ENCODE results near the gene NPLOC4. TPM values are rescaled to one million over a fixed set of nuclear protein-coding genes. Genes with fewer than 3 reads are reported as not detected.
A peak's percentile ranks its signal among the peaks of the same experiment; 100 is the strongest.

NPLOC4 gene
- total RNA-seq, 2 experiments from 2014 or later, result 84.6 to 89.0 TPM

DNA sequence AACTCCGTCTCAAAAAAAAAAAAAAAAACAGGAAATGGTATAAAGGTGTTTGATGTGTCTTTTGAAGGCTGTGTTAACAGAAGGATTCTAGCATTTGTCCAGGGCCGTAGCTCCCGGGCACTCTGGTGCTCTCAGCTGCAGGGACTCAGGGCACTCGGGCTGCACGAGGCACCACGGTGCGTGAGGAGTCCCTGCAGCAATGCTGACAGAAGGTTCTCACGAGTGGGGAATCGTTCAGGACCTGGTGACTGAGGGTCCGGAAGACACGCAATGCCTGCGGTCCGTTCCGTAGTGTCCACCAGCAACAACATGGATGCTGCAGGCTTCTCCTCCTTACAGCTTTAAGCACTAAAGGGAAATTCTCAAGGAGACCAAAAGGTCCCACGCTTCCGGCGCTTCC, 72.1 kb downstream of the NPLOC4 start:
- ChIA-PET CTCF (no interaction called here), POLR2A (no interaction called here)
- DNase-seq, result no peak
- Mint-ChIP-seq H3K27ac (no peak overlapping the region), H3K27me3 (no peaks in the 10 kb centered on the region), H3K4me1 (no peaks in the 10 kb centered on the region), H3K36me3 (ENCODE audit: low read depth) (peaks cover 53% of the 10 kb centered on the region), H3K4me3 (no peak overlapping the region), H3K9me3 (no peaks in the 10 kb centered on the region)

- CTCF ChIA-PET, result no interaction called here
- no peak for DNase-seq
- Mint-ChIP-seq H3K36me3 (ENCODE audit: low read depth) (peaks cover 49% of the 10 kb centered on the region), H3K4me1 (no peaks in the 10 kb centered on the region), H3K27me3 (no peaks in the 10 kb centered on the region), H3K4me3 (no peak overlapping the region), H3K27ac (no peak overlapping the region), H3K9me3 (no peaks in the 10 kb centered on the region)
- POLR2A ChIA-PET, result no interaction called here
Observed at GRCh38 chr17:81563861-81564586, 72.9 kb downstream of the NPLOC4 start.

DNA sequence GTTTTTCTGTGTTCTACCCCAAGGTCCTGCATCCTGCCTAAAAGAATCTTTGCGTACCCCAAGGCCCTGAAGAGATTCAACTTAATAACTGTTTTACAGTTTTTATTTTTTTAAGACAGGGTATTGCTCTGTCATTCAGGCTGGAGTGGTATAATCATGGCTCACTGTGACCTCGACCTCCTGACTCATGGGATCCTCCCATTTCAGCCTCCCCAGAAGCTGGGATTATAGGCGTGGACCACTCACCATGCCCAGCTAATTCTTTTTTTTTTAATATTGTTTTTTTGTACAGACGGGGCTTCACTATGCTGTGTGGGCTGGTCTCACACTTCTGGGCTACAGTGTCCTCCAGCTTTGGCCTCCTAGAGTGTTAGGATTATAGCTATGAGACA, 75.4 kb downstream of the NPLOC4 start:
- Mint-ChIP-seq H3K27me3 (no peaks in the 10 kb centered on the region), H3K4me3 (no peak overlapping the region), H3K4me1 (no peaks in the 10 kb centered on the region), H3K27ac (no peak overlapping the region), H3K36me3 (ENCODE audit: low read depth) (peaks cover 46% of the 10 kb centered on the region), H3K9me3 (no peaks in the 10 kb centered on the region)
- no peak for DNase-seq
- ChIA-PET POLR2A (interaction anchor here (0.8 to 0.9 kb wide), 2 partner anchors 9 to 42 kb away, joined by 3 to 7 read pairs; partner anchors contain the start of gene FAAP100), CTCF (interaction anchor here (1.2 to 2.3 kb wide), 2 partner anchors 10 to 40 kb away, joined by 3 to 7 read pairs; partner anchors contain the start of gene FAAP100)

GRCh38 chr17:81558941-81559806, 77.7 kb downstream of the NPLOC4 start:
- no peak for DNase-seq
- Mint-ChIP-seq H3K9me3 (no peaks in the 10 kb centered on the region), H3K4me3 (no peak overlapping the region), H3K36me3 (ENCODE audit: low read depth) (peaks cover 26% of the 10 kb centered on the region), H3K27me3 (no peaks in the 10 kb centered on the region), H3K27ac (no peak overlapping the region), H3K4me1 (peaks cover 4% of the 10 kb centered on the region)
- POLR2A ChIA-PET, result no interaction called here
- CTCF ChIA-PET, result no interaction called here

- H3K27me3 Mint-ChIP-seq, result no peaks in the 10 kb centered on the region
- no peak overlapping the region for H3K27ac Mint-ChIP-seq
- POLR2A ChIA-PET, result no interaction called here
- no peak overlapping the region for H3K4me3 Mint-ChIP-seq
- H3K36me3 Mint-ChIP-seq (ENCODE audit: low read depth), result peaks cover 26% of the 10 kb centered on the region
- DNase-seq, result no peak
- H3K4me1 Mint-ChIP-seq, result peaks cover 14% of the 10 kb centered on the region
- CTCF ChIA-PET, result interaction anchor here (1.1 kb wide), 1 partner anchor 12 kb away, joined by 3 read pairs; no protein-coding TSS in a partner anchor
- H3K9me3 Mint-ChIP-seq, result no peaks in the 10 kb centered on the region
Observed at GRCh38 chr17:81558115-81558468, 78.8 kb downstream of the NPLOC4 start.

GRCh38 chr17:81557276-81558114, 79.4 kb downstream of the NPLOC4 start:
- Mint-ChIP-seq H3K9me3 (no peaks in the 10 kb centered on the region), H3K27ac (peak overlapping the region; percentile 4), H3K36me3 (ENCODE audit: low read depth) (peaks cover 23% of the 10 kb centered on the region), H3K4me1 (peaks cover 17% of the 10 kb centered on the region), H3K27me3 (no peaks in the 10 kb centered on the region), H3K4me3 (no peak overlapping the region)
- CTCF ChIA-PET, result interaction anchor here (1.1 to 1.2 kb wide), 2 partner anchors 11 to 44 kb away, joined by 3 read pairs; no protein-coding TSS in a partner anchor
- DNase-seq, result no peak
- POLR2A ChIA-PET, result interaction anchor here (0.6 kb wide), 1 partner anchor 74 kb away, joined by 3 read pairs; no protein-coding TSS in a partner anchor

DNA sequence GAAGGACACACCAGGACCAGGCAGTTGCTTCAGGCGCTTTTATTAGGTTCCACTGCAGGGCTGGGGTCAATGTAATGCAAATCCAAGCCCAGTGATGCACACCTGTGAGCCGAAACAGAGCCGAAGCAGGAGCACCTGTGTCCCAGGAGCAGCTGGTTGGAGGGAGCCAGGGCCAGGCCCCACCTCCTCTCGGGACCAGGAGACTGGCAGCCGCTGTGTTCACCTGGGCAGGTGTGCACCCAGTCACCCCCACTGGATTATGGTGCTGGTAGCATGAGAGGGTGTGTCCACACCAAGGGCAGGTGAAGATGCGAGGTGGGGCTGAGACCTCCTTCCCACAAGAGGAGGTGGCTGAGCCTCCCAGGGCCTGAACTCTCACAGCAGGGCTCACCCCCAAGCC, 80.0 kb downstream of the NPLOC4 start:
- Mint-ChIP-seq H3K4me1 (peaks cover 17% of the 10 kb centered on the region), H3K36me3 (ENCODE audit: low read depth) (peaks cover 21% of the 10 kb centered on the region), H3K9me3 (no peaks in the 10 kb centered on the region), H3K27ac (peak overlapping the region; percentile 4), H3K4me3 (no peak overlapping the region), H3K27me3 (no peaks in the 10 kb centered on the region)
- CTCF ChIA-PET, result interaction anchor here (1.1 to 1.2 kb wide), 2 partner anchors 11 to 44 kb away, joined by 3 read pairs; no protein-coding TSS in a partner anchor
- DNase-seq, result no peak
- POLR2A ChIA-PET, result no interaction called here

DNA sequence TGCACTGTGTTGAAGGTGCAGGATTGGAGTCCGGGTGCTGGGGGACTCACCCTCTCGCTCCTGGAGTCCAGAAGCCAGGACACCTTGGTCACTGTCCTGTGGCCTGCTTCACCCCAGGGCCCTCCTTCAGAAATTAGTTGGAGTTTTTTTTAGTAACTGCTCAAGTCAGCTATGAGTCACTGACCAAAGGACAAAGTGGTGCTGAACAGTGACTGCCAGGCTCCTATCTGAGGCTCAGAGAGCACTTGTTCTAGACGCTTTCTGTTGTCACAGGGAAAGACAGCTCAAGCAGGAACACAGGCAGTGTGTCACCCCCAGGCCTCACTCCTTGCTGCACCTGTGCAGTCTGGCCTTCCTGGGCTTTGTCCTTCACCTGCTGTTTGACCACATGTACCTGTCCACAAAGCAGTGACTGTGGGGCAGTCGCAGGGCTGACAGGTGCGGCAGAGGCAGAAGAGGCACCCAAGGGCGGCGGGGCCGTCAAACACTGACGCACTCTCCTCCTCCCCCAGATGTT, 80.7 kb downstream of the NPLOC4 start:
- no peak overlapping the region for H3K27ac Mint-ChIP-seq
- no peak for DNase-seq
- CTCF ChIA-PET, result no interaction called here
- POLR2A ChIA-PET, result no interaction called here
- peaks cover 18% of the 10 kb centered on the region for H3K36me3 Mint-ChIP-seq (ENCODE audit: low read depth)
- no peaks in the 10 kb centered on the region for H3K27me3 Mint-ChIP-seq
- H3K4me1 Mint-ChIP-seq, result peaks cover 20% of the 10 kb centered on the region
- H3K9me3 Mint-ChIP-seq, result no peaks in the 10 kb centered on the region
- H3K4me3 Mint-ChIP-seq, result no peak overlapping the region

- DNase-seq, result no peak
- Mint-ChIP-seq H3K27me3 (no peaks in the 10 kb centered on the region), H3K36me3 (ENCODE audit: low read depth) (peaks cover 22% of the 10 kb centered on the region), H3K27ac (peak overlapping the region; percentile 89), H3K4me1 (peaks cover 35% of the 10 kb centered on the region), H3K4me3 (peak overlapping the region; percentile 83), H3K9me3 (no peaks in the 10 kb centered on the region)
- ChIA-PET CTCF (no interaction called here), POLR2A (interaction anchor here (2.3 kb wide), 1 partner anchor 43 kb away, joined by 24 read pairs; the partner anchor contains the start of gene ACTG1)
Observed at GRCh38 chr17:81553616-81554181, 83.2 kb downstream of the NPLOC4 start.

GRCh38 chr17:81553018-81553615, 83.8 kb downstream of the NPLOC4 start:
- Mint-ChIP-seq H3K27me3 (no peaks in the 10 kb centered on the region), H3K36me3 (ENCODE audit: low read depth) (peaks cover 19% of the 10 kb centered on the region), H3K9me3 (no peaks in the 10 kb centered on the region), H3K4me1 (peaks cover 35% of the 10 kb centered on the region), H3K27ac (peak overlapping the region; percentile 89), H3K4me3 (peak overlapping the region; percentile 83)
- DNase-seq, result peak; percentile 85
- CTCF ChIA-PET, result interaction anchor here (1.2 to 2.2 kb wide), 3 partner anchors 9 to 48 kb away, joined by 4 to 7 read pairs (median 4); no protein-coding TSS in a partner anchor
- POLR2A ChIA-PET, result interaction anchor here (0.8 to 2.5 kb wide), 8 partner anchors 8 to 307 kb away, joined by 3 to 24 read pairs (median 4); partner anchors contain the start of gene ACTG1

DNA sequence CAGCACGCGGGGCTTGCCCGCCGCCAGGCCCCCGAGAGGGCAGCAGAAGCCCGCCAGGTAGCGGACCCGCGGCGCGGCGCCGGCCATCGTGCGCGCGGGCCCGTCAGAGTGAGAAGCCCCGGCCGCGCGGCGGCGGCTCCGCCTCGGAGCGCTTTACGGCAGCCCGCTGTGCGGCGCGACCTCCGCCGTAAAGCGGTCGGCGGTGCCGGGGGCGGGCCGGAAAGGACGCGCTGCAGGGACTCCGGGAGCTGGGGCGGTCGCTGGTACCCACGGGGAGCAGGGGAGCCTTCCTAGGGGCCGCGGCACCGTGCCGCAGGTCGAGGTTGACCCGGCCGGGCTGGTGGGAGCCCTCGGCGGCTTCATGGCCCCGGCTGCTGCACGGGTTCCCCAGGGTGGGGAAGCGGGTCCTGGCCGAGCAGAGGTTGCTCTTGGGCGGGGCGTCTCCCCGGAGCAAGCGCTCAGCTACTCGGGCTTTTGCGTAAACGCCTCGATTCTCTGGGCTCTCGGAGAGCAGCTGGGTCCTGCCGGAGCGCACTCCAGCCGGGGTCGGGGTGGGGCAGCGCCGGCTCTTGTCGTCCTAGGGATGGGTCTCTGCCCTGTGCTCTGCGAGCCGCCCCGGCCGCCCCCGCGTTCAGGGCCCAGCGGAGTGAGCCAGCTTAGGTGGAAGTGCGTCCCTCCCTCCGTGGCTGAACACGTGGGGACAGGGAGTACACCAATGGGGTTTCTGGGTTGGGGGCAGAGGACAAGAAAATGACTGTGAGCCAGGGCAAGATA, 84.5 kb downstream of the NPLOC4 start, which contains the start of gene FAAP100:
Gene FAAP100, minus strand, starts transcription at position 110 of the 774 bp plus-strand sequence. Its CDS starts 23 bp downstream, at position 87.
- no peaks in the 10 kb centered on the region for H3K27me3 Mint-ChIP-seq
- H3K4me1 Mint-ChIP-seq, result peaks cover 35% of the 10 kb centered on the region
- peak within 1 kb of the TSS; percentile 83 for H3K4me3 Mint-ChIP-seq
- ChIA-PET CTCF (interaction anchor here (0.8 to 2.2 kb wide), 5 partner anchors 10 to 68 kb away, joined by 3 to 9 read pairs (median 4); no protein-coding TSS in a partner anchor), POLR2A (interaction anchor here (0.8 to 2.5 kb wide), 15 partner anchors 9 to 306 kb away, joined by 3 to 24 read pairs (median 4); partner anchors contain the start of genes ACTG1, ARL16 and HGS)
- DNase-seq, result peak; percentile 86
- H3K36me3 Mint-ChIP-seq (ENCODE audit: low read depth), result peaks cover 15% of the 10 kb centered on the region
- H3K27ac Mint-ChIP-seq, result peak within 1 kb of the TSS; percentile 89
- no peaks in the 10 kb centered on the region for H3K9me3 Mint-ChIP-seq
